Tibial nerve (tissue), 4 donors: Measurements from ENCODE around the gene CD24.

Source experiments
- EP300 ChIP-seq, 2 donors: sonication (generic); formaldehyde crosslinking; IDR thresholded peaks; one replicate each; pipeline ENCODE4 v1.6.1; 2017; ENCODE audit warnings: antibody characterized with exemption in 2 of 2, mild to moderate bottlenecking in 1 of 2
- POLR2A ChIP-seq, 2 donors: fragments of 450-650 bp; IDR thresholded peaks; one replicate each; pipeline ENCODE4 v1.6.1; 2017; ENCODE audit warnings: antibody characterized with exemption in 2 of 2, mild to moderate bottlenecking in 2 of 2, moderate library complexity in 2 of 2
- TF ChIP-seq, protein P1 (sequence below), 5 experiments: fragments of 200-600 bp in 3 of 5; fragments of 450-650 bp in 2 of 5; sonication (generic) in 3 of 5; IDR thresholded peaks; one replicate each; pipeline ENCODE4 v1.5.1; 2016 to 2019; ENCODE audit warnings: antibody characterized with exemption in 5 of 5, mild to moderate bottlenecking in 3 of 5, moderate library complexity in 2 of 5

DNA sequence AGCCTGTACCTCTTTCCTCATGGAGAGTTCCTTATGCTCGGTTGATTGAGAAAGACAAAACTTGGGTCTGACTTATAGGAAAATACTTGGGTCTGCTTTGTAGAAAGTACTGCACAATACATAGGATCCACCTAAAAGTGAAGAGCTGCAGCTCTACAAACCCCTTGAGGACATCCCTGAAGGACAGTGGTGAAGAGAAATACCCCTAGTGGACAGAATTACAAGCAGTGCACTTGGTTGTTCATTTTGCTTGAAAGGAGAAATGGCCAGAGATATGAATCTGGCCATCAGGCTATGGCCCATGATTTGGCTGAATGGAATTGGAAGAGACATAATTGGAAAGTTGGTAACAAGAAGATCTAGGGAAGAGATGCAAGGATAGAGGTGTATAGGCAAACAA, 8.3 kb downstream of the CD24 start:
- TF ChIP-seq POLR2A (IDR thresholded peaks at IDR 0.05) (no peak), EP300 (IDR thresholded peaks at IDR 0.05) (no peak)
- TF ChIP-seq, protein P1, sequence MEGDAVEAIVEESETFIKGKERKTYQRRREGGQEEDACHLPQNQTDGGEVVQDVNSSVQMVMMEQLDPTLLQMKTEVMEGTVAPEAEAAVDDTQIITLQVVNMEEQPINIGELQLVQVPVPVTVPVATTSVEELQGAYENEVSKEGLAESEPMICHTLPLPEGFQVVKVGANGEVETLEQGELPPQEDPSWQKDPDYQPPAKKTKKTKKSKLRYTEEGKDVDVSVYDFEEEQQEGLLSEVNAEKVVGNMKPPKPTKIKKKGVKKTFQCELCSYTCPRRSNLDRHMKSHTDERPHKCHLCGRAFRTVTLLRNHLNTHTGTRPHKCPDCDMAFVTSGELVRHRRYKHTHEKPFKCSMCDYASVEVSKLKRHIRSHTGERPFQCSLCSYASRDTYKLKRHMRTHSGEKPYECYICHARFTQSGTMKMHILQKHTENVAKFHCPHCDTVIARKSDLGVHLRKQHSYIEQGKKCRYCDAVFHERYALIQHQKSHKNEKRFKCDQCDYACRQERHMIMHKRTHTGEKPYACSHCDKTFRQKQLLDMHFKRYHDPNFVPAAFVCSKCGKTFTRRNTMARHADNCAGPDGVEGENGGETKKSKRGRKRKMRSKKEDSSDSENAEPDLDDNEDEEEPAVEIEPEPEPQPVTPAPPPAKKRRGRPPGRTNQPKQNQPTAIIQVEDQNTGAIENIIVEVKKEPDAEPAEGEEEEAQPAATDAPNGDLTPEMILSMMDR (IDR thresholded peaks at IDR 0.05), result no peak
